H9 (cell line): ENCODE measurements around the gene KIF26B. TPM values are rescaled to one million over a fixed set of nuclear protein-coding genes. Genes with fewer than 3 reads are reported as not detected.
A peak's percentile ranks its signal among the peaks of the same experiment; 100 is the strongest.
"Not testable (repeated sequence)": the region's sequence is repeated elsewhere in the genome, so short reads cannot be mapped to it uniquely, and the experiment has no call there.

Experiments used
- DNase-seq: peaks from one replicate; pipeline ENCODE4 v3.0.0-alpha.2; 2017
- H2AFZ ChIP-seq: one replicate; pipeline ENCODE4 v1.6.1; 2013; ENCODE audit warnings: mild to moderate bottlenecking, low read length, control low read depth, moderate library complexity
- H2AK5ac ChIP-seq: 2 replicates; pipeline ENCODE4 v1.6.1; 2013; ENCODE audit warnings: low read length, control low read depth, mixed read lengths; ENCODE audit not compliant: insufficient read length
- H2BK120ac ChIP-seq: one replicate; pipeline ENCODE4 v1.6.1; 2013; ENCODE audit warnings: low read depth, mild to moderate bottlenecking, low read length, control low read depth, inconsistent platforms; ENCODE audit not compliant: poor library complexity, severe bottlenecking
- H2BK12ac ChIP-seq: 2 replicates; pipeline ENCODE4 v1.6.1; 2013; ENCODE audit warnings: low read length, control low read depth, mixed read lengths, low read depth; ENCODE audit not compliant: insufficient read length
- H2BK15ac ChIP-seq: 2 replicates; pipeline ENCODE4 v1.6.1; 2013; ENCODE audit warnings: low read depth, low read length, control low read depth
- H2BK20ac ChIP-seq: one replicate; pipeline ENCODE4 v1.6.1; 2013; ENCODE audit warnings: low read depth, mild to moderate bottlenecking, low read length, control low read depth, inconsistent platforms; ENCODE audit not compliant: poor library complexity, severe bottlenecking
- H2BK5ac ChIP-seq: 2 replicates; pipeline ENCODE4 v1.6.1; 2013; ENCODE audit warnings: low read length, control low read depth, mixed read lengths; ENCODE audit not compliant: insufficient read length
- H3K14ac ChIP-seq: 2 replicates; pipeline ENCODE4 v1.6.1; 2013; ENCODE audit warnings: low read length, control low read depth; ENCODE audit not compliant: insufficient read depth
- H3K18ac ChIP-seq: 2 replicates; pipeline ENCODE4 v1.6.1; 2013; ENCODE audit warnings: low read depth, mild to moderate bottlenecking, mixed read lengths, low read length, control low read depth; ENCODE audit not compliant: insufficient read length
- H3K23ac ChIP-seq: 2 replicates; pipeline ENCODE4 v1.6.1; 2013; ENCODE audit warnings: low read length, control low read depth, mixed read lengths, low read depth; ENCODE audit not compliant: insufficient read length
- H3K23me2 ChIP-seq: 2 replicates; pipeline ENCODE4 v1.6.1; 2013; ENCODE audit warnings: low read depth, mild to moderate bottlenecking, mixed read lengths, low read length, control low read depth; ENCODE audit not compliant: insufficient read length, poor library complexity, severe bottlenecking
- H3K27ac ChIP-seq: 2 replicates; pipeline ENCODE4 v1.5.1; 2013; ENCODE audit warnings: low read length, control low read depth, mixed read lengths, low read depth; ENCODE audit not compliant: insufficient read length
- H3K27me3 ChIP-seq: 2 replicates; pipeline ENCODE4 v1.6.1; 2013; ENCODE audit warnings: low read length, control low read depth, inconsistent platforms; ENCODE audit not compliant: insufficient read depth
- H3K4ac ChIP-seq: 2 replicates; pipeline ENCODE4 v1.6.1; 2013; ENCODE audit warnings: low read depth, mild to moderate bottlenecking, control low read depth, inconsistent platforms, low read length, moderate library complexity
- H3K4me1 ChIP-seq: 2 replicates; pipeline ENCODE4 v1.6.1; 2013; ENCODE audit warnings: low read length, control low read depth, inconsistent platforms; ENCODE audit not compliant: insufficient read depth
- H3K4me2 ChIP-seq: 2 replicates; pipeline ENCODE4 v1.6.1; 2013; ENCODE audit warnings: low read length, control low read depth, mixed read lengths; ENCODE audit not compliant: insufficient read length, insufficient read depth
- H3K56ac ChIP-seq: 2 replicates; pipeline ENCODE4 v1.6.1; 2013; ENCODE audit warnings: low read depth, mild to moderate bottlenecking, mixed read lengths, low read length, control low read depth; ENCODE audit not compliant: insufficient read length
- H3K79me1 ChIP-seq: 2 replicates; pipeline ENCODE4 v1.6.1; 2013; ENCODE audit warnings: low read depth, mild to moderate bottlenecking, moderate library complexity, low read length, control low read depth, inconsistent platforms; ENCODE audit not compliant: insufficient read depth, poor library complexity, severe bottlenecking
- H3K79me2 ChIP-seq: 2 replicates; pipeline ENCODE4 v1.6.1; 2013; ENCODE audit warnings: low read length, control low read depth, inconsistent platforms; ENCODE audit not compliant: insufficient read depth
- H3K9ac ChIP-seq: 2 replicates; pipeline ENCODE4 v1.6.1; 2013; ENCODE audit warnings: low read length, control low read depth, mixed read lengths; ENCODE audit not compliant: insufficient read length; ENCODE audit errors: extremely low read depth
- H3K9me3 ChIP-seq: one replicate; pipeline ENCODE4 v1.6.1; 2013; ENCODE audit warnings: low read depth, low read length, inconsistent platforms; ENCODE audit not compliant: control insufficient read depth
- H3T11ph ChIP-seq: one replicate; pipeline ENCODE4 v1.6.1; 2013; ENCODE audit warnings: mild to moderate bottlenecking, low read length, control low read depth, inconsistent platforms
- H4K20me1 ChIP-seq: one replicate; pipeline ENCODE4 v1.6.1; 2013; ENCODE audit not compliant: control insufficient read depth, insufficient read length, insufficient read depth
- H4K5ac ChIP-seq: 2 replicates; pipeline ENCODE4 v1.6.1; 2013; ENCODE audit warnings: low read depth, mild to moderate bottlenecking, mixed read lengths, low read length, control low read depth; ENCODE audit not compliant: insufficient read length
- H4K8ac ChIP-seq: replicated peaks from 2 replicates; pipeline ENCODE4 v1.6.1; 2013; ENCODE audit warnings: low read length, control low read depth, mixed read lengths, low read depth; ENCODE audit not compliant: insufficient read length
- H4K91ac ChIP-seq: 2 replicates; pipeline ENCODE4 v1.6.1; 2013; ENCODE audit warnings: low read depth, mild to moderate bottlenecking, moderate library complexity, mixed read lengths, low read length, control low read depth; ENCODE audit not compliant: insufficient read length
- H3K27ac Mint-ChIP-seq, 3 experiments: 2 replicates in 2 of 3; 3 replicates in 1 of 3; pipeline ENCODE4 v1.8.0; 2020 to 2021; ENCODE audit warnings: mixed read lengths in 3 of 3, mild to moderate bottlenecking in 1 of 3, moderate library complexity in 1 of 3
- H3K27me3 Mint-ChIP-seq: 2 replicates; pipeline ENCODE4 v1.8.0; 2021; ENCODE audit warnings: low read depth, mild to moderate bottlenecking, moderate library complexity, mixed read lengths
- H3K36me3 Mint-ChIP-seq, 3 experiments: 2 replicates in 2 of 3; 3 replicates in 1 of 3; pipeline ENCODE4 v1.8.0; 2020 to 2021; ENCODE audit warnings: low read depth in 3 of 3, mixed read lengths in 3 of 3; ENCODE audit not compliant: insufficient read depth in 1 of 3
- H3K4me1 Mint-ChIP-seq, 2 experiments: 2 replicates each; pipeline ENCODE4 v1.8.0; 2020; ENCODE audit warnings: mixed read lengths in 2 of 2
- H3K4me3 Mint-ChIP-seq, 2 experiments: 2 replicates in 1 of 2; 3 replicates in 1 of 2; pipeline ENCODE4 v1.8.0; 2020 to 2021; ENCODE audit warnings: mild to moderate bottlenecking in 2 of 2, mixed read lengths in 2 of 2, moderate library complexity in 1 of 2
- H3K9me3 Mint-ChIP-seq, 2 experiments: 2 replicates in 1 of 2; 3 replicates in 1 of 2; pipeline ENCODE4 v1.8.0; 2020; ENCODE audit warnings: mild to moderate bottlenecking in 2 of 2, mixed read lengths in 2 of 2, moderate library complexity in 1 of 2
- CTCF ChIP-seq: fragments of 200-600 bp; sonication (generic); conservative IDR thresholded peaks from 3 replicates; pipeline ENCODE4 v1.8.0; 2021; ENCODE audit warnings: antibody characterized with exemption, mild to moderate bottlenecking
- WGBS: extraction: QIAGEN DNeasy Blood & Tissue Kit; methylation state at CpG from one replicate; pipeline ENCODE4 v1.1.7; 2013; ENCODE audit warnings: missing lambda C conversion rate, low lambda C conversion rate, mixed read lengths; ENCODE audit not compliant: insufficient read length; ENCODE audit errors: extremely low coverage; 5-methylcytosine and 5-hydroxymethylcytosine counted together
- total RNA-seq: library from RNA; stranded (reverse); gene quantifications from 2 replicates; pipeline ENCODE4 v1.2.1, GENCODE V29; 2021

KIF26B gene
- total RNA-seq, 1 experiment from 2014 or later, result 0.13 TPM

GRCh38 chr1:245129319-245130240, 25.2 kb upstream of the KIF26B start:
- Histone ChIP-seq H2BK12ac (no peak overlapping the region), H4K5ac (no peak overlapping the region), H3K23ac (no peak overlapping the region), H3K14ac (no peak overlapping the region), H2BK15ac (no peak overlapping the region), H3K4me1 (no peaks in the 10 kb centered on the region; the same call in 1 of the 2 replicates), H3K27ac (no peak overlapping the region), H3K18ac (no peak overlapping the region), H3K79me1 (no peaks in the 10 kb centered on the region), H2BK5ac (no peak overlapping the region), H4K8ac (no peak overlapping the region), H4K91ac (no peak overlapping the region), H4K20me1 (no peaks in the 10 kb centered on the region), H3K9ac (no peak overlapping the region), H3K56ac (no peak overlapping the region), H3K4me2 (no peak overlapping the region), H3K79me2 (no peaks in the 10 kb centered on the region), H3K27me3 (no peaks in the 10 kb centered on the region), H2BK20ac (no peak overlapping the region), H2AK5ac (no peak overlapping the region), H2AFZ (no peak overlapping the region), H2BK120ac (no peak overlapping the region), H3K9me3 (no peaks in the 10 kb centered on the region), H3K23me2 (no peaks in the 10 kb centered on the region), H3T11ph (no peak overlapping the region), H3K4ac (no peak overlapping the region)
- H3K27ac Mint-ChIP-seq, result no peak overlapping the region
- no CpG with 5 or more reads among the region's 19 CpGs for WGBS
- peaks cover 2% of the 10 kb centered on the region for H3K27me3 Mint-ChIP-seq
- H3K36me3 Mint-ChIP-seq, result peaks cover 0 to 1% (median 0%) of the 10 kb centered on the region in 3 experiments; a peak in 2 of 7 replicates
- no peak overlapping the region for H3K4me3 Mint-ChIP-seq
- no peak for TF ChIP-seq CTCF
- DNase-seq, result no peak
- H3K4me1 Mint-ChIP-seq, result peaks cover 16 to 29% of the 10 kb centered on the region in 2 experiments
- H3K9me3 Mint-ChIP-seq, result no peaks in the 10 kb centered on the region

GRCh38 chr1:245130281-245131025, 24.3 kb upstream of the KIF26B start:
- H2BK20ac ChIP-seq, H3K9ac ChIP-seq, H3K79me2 ChIP-seq, H3K9me3 Mint-ChIP-seq, H3K9me3 ChIP-seq, H3K14ac ChIP-seq, H3K27ac ChIP-seq, H2AFZ ChIP-seq, H4K20me1 ChIP-seq, H2BK120ac ChIP-seq, H3K56ac ChIP-seq, H3K4me3 Mint-ChIP-seq, H3K79me1 ChIP-seq, H3K23me2 ChIP-seq, H4K5ac ChIP-seq, H3T11ph ChIP-seq, H3K27me3 Mint-ChIP-seq, H3K4ac ChIP-seq, H2BK12ac ChIP-seq, H3K27ac Mint-ChIP-seq, H2BK15ac ChIP-seq, H2AK5ac ChIP-seq, H2BK5ac ChIP-seq, H3K4me2 ChIP-seq, H4K8ac ChIP-seq, DNase-seq, H3K23ac ChIP-seq, H3K4me1 ChIP-seq, H3K36me3 Mint-ChIP-seq, H3K27me3 ChIP-seq, H4K91ac ChIP-seq: not testable (repeated sequence)
- WGBS, result no CpG with 5 or more reads among the region's 16 CpGs
- H3K4me1 Mint-ChIP-seq, result peaks cover 8 to 20% of the 10 kb centered on the region in 2 experiments; a peak in 3 of 4 replicates
- peak overlapping the region; percentile 17 for H3K18ac ChIP-seq
